GM19238 (cell line): ENCODE data around the gene SMAD2.
"Not testable (repeated sequence)": the region's sequence is repeated elsewhere in the genome, so short reads cannot be mapped to it uniquely, and the experiment has no call there.

Source experiments
- DNase-seq: peaks from one replicate; pipeline ENCODE4 v3.0.0; 2011; ENCODE audit warnings: low spot score; ENCODE audit not compliant: insufficient read length

Gene SMAD2

DNA sequence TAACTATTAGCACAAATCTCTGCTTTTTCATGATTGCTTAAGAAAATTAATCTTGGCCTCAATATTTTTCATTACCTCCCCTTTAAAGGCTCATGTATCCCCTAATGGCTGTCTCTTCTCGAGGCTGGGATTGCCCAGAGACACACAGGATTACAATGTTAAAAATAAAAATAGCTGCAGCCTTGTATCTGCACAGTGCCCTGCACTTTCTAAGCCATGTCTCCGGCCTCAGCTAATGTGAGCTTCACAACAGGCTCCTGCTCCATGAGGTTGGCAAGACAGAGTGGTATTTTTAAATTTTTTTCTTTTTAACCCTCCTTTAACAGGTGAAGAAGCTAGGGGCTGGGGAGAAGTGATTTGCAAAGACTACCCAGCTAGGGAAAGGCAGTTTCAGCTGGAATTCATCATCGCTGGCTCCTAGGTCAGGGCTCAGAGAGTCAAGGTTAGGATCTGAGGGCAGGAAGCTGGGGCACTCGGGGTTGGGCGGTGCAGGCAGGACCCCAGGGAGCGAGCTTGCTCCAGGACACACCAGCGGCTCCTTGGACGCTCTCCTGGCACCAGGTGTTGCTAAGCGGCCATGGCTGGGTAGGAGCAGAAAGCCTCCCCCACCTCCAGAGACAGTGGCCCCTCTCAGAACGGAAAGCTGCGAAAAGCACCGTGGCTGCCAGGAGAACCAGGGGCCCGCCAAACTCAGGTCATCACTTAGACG, 135.6 kb downstream of the SMAD2 start:
- DNase-seq, result no peak

DNA sequence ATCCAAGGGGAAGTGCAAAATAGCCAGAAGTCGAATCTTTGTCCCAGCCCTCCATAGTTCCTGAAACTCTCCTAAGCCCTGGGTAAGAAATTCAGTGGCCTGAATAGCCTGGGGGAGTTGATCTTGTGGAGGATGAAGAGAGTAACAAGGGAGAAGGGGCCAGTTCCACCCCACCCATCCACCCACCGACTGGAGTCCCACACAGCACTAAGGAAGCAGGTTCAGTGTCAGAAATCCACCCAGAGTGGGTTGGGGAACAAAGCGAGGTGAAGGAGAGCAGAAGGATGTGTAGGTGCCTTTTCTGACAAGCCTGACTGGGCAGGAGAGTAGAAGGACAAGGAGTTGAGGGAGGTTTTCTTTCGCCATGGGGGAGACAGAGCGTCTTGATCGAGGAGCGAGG, 136.8 kb downstream of the SMAD2 start:
- no peak for DNase-seq

DNA sequence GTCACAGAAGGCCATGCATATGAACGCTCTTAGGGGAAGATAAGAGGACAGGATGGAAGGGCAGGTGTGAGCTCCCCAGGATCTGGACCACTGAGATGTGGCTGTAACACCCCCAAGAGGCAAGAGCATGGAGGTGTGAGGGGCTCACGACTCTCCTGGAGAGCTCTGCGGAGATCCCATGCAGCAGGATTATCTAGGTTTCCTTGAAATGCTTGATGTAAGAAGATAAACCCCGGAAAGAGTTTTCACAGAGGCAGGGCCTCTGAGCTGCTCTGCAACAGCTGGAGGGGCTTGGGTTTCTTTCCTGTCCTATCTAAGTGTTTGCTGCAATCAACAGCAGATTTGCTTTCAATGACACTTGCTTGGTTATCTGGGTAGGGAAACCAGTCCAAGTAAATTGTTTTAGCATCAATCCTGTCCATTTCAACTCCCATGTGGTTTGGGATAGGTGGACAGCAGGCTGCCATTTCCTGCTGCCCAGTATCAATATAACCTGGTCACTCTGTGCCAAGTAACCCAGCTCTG, 138.9 kb downstream of the SMAD2 start:
- no peak for DNase-seq

DNA sequence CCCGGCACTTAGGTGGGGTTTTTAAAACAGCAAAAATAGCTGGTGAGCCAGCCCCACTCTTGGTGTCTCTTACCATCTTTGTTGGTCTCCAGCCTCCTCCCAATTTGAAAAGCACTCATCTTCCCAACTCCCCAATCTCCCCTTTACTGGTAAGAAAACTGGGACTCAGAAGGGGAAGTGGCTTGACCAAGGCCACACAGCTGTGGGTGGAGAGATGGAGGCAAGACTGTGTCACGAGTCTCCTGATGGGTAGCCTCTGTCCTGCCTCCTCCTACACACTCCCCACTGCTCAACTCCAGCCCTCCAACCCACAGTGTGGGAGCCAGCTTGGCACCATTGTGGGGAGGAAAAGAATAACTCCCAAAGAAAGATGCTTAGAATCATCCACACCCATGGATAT, 140.4 kb downstream of the SMAD2 start:
- DNase-seq, result no peak

DNA sequence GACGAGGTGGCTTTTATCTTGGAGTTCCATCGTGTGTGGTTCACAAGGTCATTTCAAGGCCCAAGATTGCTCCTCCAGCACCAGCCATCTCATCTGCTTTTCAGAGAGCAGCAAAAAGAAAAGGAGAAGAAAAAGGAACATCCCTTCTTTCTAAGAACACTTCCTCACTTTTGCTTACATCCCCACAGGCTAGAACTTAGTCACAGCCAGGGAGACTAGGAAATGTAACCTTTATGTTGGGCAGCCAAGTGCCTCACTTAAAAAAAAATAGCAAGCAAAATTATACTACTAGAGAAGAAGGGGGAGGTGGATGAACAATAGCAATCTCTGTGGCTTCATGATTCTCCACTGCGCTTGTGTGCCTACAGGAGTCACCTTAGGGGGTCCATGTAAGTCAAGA, 141.8 kb downstream of the SMAD2 start:
- no peak for DNase-seq

DNA sequence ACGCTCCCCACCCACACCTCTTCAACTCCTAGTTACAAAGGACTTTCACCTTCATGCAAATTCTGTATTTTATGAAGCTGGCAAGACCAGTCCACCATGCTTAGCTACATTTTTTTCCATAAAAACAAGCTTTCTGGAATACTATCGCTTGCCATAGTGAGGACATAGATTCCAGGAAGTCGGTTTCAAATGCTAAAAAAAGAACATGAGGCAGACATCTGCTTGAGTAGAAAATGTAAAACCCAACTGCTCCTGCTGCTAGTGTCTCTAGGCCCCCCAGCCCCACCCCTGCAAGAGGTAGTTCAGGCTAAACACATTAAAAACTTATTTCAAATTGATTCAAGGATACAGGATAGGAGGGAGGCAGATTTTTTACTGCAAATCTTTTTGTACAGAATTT, 148.9 kb downstream of the SMAD2 start:
- no peak for DNase-seq

DNA sequence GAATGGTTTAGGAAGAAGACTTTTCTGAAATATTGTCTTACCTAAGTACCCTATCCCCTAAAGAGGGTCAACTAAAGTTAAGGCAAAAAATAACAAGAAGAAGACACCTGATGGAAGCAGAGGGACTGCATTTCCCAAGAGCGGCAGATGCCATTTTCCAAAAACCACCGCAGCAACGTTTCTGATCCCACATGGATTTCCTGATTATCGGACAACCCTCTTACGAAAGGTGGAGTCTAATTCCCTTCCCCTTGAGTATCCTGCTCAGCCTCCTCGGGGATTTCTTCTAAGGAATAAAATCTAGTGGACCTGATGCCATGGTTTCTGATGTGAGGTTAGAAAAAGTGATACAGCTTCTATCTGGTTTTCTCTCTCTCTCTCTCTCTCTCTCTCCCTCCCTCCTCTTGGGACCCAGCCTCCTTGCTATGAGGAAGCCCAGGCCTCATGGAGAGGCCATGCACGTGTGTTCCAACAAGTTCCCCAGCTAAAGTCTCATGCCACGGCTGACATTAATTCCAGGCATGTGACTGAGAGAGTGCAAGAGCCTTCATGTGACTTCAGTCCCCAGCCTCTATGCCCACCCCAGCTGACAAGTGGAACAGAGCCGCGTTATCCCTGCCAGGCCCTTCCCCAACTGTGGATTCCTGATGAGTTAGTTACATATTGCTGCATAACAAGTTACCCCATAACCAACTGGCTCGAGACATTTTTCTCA, 150.3 kb downstream of the SMAD2 start:
- DNase-seq, result no peak

DNA sequence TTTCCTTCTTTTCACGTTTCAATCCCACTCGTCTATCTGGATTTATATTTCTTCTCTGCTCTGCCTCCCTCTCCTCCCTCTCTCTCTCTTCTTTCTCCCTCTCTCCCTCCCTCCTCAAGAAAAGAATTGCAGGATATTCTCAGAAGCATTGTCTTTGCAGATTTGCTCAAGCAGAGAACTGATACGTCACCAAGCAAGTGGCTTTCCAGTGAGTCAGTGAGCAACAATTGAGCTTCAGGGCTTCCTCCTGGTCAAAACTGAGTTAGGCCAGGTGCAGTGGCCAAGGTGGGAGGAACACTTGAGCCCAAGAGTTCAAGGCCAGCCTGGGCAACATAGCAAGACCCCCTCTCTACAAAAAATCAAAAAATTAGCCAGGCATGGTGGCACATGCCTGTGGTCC, 151.1 kb downstream of the SMAD2 start:
- DNase-seq, result no peak

DNA sequence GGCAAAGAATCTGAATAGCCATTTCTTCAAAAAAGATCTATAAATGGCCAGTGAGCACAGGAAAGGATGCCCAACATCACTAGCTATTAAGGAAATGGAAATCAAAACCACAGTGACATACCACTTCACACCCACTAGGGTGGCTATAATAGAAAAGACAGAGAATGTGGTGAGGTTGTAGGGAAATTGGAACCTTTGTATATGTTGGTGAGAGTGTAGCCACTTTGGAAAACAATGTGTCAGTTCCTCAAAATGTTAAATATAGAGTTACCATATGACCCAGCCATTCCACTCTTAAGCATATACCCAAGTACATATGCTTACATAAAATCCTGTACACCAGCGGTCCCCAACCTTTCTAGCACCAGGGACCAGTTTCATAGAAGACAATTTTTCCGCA, 152.8 kb downstream of the SMAD2 start:
- no peak for DNase-seq

DNA sequence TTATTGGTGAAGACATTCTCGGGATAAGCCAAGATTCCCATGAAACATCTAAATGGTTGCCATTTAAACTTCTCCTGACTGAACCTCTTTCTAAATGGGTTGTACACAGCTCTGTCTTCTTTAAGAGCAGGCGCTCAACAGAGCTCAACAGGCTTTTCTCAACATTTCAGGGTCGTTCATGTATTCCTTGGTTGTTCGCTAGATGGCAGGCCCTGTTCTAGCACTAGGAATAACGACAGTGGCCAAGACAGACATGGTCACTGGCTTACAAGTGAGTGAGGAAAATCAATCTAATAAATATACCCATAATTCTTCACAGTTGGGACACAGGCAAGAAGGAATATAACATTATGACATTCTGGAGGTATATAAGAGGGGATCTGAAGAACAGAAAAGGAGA, 154.5 kb downstream of the SMAD2 start:
- DNase-seq, result no peak

DNA sequence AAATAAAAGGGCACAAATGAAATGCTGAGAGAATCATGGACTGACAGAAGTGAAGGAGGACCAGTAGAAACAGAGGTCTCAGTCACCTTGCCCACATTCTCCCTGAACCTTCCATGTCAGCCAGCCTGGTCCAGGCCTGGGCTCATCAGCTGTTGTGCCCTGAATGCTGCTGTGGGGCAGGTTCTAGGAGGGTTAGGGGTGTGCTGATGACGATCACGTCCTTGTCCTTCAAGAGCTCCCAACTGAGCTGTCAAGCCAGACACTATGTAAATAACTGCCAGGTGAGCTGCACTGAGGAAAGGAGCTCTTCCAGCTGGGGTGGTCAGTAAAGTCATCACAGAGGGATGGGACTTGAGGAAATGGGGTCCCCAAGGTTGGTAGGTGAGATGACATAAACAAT, 156.5 kb downstream of the SMAD2 start:
- no peak for DNase-seq

DNA sequence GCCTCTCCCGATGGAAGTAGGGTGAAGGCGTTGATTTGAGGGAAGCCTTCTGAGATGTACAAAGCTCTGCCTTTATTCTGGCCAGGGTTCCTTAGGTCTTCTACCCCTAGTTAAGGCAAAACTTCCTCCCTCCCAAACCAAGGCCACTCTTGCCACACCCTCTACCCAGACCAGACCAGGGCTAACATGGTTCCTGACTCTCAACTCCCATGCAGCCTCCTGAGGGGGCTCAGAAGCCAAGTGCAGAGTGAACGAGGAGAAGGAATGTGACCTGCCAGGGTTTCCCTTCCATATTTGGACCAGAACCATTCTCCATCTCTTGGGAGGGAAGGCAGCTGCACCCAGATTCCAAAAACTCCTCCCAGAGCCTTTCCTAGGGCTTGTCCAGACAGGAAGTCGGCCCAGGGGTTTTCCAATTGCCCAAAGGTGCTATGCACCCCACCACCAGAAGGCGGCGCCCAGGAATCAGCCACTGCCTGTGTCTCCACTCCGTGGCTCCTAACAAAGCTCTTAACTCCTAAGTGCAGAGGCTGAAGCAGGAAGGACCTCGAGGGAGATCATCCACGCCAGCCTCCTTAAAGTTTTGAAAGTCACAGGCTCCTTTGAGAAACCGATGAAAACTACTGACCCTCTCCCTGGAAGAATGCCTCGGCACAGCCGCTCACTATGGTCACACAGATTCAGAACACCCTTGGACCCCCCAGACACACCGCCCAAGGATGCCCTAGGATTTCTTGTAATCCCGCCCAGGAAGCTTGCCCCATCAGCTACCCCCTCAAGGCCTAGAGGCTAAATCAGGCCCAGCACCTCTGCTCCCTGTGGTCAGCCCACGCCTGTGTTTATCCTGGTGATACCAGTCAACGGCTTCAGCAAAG, 157.8 kb downstream of the SMAD2 start:
- DNase-seq, result no peak

DNA sequence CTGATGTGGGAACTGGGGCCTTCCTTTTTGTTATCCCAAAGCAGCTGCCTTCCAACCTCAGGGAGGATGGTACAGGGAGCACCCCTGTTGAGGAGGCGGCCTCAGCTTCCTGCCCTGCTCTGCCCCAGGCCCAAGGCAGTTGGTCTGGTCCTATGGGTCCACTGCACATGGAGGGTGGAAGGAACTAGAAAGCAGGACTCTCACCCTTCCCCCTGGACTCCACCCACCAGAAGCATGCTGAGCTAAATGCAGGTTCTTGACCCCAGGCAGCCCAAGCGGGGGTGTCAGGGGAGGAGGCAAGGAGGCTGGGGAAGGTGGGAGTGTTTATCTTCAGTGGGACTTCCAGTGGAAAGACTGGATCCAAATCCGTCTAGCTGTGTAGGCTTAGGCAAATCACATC, 158.5 kb downstream of the SMAD2 start:
- no peak for DNase-seq

DNA sequence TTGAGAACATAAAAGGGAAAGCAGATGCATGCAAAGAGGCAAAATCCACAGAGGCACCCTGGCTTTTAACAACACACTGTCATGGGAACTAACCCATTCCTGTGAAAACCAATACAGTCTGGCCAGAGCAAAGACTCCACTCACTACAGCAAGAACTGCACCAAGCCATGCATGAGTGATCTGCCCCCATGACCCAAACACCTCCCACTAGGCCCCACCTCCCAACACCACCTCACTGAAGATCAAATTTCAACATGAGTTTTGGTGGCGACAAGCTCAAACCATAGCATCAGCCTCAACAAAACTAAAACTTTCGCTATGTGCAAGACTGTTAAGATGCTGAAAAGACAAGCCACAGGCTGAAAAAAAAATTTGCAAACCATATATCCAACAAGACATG, 162.8 kb downstream of the SMAD2 start:
- no peak for DNase-seq

DNA sequence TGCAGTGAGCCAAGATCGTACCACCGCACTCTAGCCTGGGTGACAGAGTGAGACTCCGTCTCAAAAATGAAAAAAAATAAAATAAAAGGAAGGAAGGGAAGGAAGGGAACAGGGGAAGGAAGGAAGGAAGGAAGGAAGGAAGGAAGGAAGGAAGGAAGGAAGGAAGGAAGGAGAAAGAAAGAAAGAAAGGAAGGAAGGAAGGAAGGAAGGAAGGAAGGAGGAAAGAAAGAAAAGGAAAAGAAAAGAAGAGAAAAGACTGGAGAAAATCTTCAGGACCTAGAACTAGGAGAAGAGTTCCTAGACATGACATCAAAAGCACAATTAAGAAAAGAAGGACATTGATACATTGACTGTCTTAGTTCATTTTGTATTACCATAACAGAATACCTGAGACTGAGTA, 163.3 kb downstream of the SMAD2 start:
- DNase-seq, result not testable (repeated sequence)
